ENCODE results near the gene SFRP5.

Gene SFRP5

DNA sequence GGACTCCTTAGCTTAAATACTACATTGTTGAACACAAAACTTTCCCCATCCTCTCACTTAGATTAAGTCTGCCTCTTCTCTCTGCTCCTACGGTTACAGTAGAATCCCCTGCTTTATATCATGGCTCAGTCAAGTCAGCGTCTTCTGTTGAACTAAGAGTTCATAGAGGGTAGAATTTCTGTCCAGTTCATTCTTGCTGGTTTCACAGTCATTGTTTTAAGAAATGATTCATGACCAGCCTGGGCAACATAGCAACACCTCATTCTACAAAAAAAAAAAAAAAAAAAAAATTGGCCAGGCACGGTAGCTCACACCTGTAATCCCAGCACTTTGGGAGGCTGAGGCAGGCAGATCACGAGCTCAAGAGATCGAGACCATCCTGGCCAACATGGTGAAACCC lies 38.5 kb downstream of the SFRP5 start:
- DNase-seq: no peak

- no peak for DNase-seq
These were observed 39.8 kb downstream of the SFRP5 start for GRCh38 chr10:97732052-97732359.

DNA sequence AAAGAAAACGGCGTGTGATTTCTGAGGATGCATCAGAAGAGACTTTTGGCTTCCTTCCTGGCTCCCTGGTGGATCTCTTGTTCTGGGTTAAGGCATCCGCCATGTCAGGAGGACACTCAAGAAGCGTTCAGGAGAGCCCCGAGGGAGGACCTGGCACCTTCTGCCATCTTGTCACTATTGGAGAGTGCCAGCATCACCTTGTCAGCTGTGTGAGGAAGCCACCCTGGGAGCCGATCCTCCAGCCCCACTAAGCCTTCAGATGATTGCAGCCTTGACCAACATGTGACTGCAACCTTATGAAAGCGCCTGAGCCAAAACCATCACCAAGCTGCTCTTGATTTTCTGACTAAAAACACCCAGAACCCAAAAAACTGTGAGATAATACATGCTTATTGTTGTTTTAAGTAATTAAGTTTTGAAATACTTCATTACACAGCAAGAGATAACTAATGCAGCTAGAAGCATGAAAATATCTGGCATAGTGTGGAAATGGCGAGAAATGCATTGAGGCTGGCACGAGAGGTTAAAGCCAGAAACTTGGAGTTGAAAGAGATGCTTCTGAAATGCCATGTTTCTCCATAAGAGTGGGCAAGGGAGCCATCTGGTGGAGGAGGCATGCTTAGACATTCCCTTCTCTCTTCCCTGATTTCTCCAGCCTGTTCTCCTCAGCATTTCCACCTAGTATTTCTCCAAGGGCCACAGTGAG lies 40.3 kb downstream of the SFRP5 start:
- DNase-seq: no peak

DNA sequence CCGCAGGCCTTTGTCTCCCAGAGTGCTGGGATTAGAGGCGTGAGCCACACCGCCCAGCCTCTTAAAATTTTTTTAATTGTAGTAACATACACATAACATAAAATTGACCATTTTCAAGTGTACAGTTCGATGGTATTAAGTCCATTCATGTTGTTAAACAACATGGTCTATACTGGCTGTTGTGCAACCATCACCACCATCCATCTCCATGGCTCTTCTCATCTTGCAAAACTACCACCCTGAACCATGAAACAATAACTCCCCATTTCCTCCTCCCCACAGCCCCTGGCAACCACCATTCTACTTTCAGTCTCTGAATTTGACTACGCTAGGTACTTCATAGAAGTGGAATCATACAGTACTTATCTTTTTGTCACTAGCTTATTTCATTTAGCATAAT lies 42.8 kb downstream of the SFRP5 start:
- DNase-seq: no peak

DNA sequence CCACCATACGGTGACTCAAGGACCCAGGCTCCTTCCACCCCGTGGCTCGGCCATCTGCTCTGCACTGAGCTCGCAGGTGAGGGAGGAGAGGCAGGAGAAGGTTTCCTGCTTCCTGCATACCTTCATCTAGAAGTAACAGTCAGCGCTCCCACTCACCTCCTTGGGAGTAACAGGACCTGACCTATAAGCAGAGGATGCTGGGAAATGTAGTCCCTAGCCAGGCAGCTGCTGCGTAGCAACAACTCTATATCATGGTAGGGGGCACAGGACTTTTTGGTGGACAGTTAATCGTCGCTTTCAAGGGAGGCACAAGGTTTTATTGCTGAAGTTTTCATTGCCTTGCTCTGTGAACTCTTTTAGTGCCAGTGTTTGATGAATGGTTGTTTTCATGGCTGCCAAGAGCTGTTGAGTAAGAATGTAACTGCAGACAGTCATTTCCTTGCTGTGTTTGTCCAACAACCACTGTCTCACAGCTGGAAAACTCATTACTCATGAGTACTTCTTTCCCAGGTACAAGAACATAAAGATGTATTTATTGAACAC lies 45.1 kb downstream of the SFRP5 start:
- no peak for DNase-seq

DNA sequence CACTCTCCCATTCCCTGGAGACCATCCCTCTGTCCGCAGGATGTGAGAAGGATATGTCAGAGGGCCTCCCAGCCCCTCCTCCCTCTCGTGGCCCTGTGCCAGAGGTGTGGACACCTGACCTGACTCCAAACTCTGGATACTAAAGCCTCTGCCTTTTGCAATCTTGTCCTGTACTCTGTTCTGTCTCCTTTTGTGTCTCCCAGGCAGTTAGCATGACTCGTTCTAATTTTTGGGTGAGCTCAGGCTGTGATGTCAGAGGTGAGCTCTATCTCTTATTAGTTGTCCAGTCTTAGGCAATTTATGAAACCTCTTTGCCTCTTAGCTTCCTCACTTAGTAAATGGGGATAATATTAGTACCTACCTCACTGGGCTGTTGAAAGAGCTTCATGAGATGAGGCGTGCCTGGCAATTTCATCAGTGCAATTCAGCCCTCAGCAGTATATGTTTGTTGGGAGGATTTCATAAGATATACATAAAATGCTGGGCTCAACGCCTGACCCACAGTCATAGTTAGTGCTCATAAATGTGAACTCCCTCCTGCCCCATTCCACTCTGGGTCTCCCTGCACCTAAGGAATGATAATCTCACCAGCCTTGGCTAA lies 47.4 kb downstream of the SFRP5 start:
- no peak for DNase-seq

DNA sequence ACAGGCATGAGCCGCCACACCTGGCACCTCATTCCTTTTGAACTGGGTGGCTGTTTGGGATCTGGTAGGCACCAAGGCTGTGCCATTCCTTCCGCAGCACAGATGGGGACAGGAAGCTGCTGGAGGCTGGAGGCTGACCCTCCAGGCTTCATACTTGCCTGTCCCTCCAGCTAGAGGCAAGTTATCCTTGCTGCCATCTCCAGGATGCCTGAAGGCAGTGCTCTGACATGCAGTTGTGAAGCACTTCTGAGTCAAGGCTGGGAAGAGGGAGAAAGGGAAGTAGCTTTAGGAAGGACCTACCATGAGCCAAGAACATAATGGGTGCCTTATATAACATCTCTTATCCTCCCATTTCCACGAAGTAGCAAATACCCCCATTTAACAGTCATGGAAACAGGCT lies 48.8 kb downstream of the SFRP5 start:
- DNase-seq: no peak

DNA sequence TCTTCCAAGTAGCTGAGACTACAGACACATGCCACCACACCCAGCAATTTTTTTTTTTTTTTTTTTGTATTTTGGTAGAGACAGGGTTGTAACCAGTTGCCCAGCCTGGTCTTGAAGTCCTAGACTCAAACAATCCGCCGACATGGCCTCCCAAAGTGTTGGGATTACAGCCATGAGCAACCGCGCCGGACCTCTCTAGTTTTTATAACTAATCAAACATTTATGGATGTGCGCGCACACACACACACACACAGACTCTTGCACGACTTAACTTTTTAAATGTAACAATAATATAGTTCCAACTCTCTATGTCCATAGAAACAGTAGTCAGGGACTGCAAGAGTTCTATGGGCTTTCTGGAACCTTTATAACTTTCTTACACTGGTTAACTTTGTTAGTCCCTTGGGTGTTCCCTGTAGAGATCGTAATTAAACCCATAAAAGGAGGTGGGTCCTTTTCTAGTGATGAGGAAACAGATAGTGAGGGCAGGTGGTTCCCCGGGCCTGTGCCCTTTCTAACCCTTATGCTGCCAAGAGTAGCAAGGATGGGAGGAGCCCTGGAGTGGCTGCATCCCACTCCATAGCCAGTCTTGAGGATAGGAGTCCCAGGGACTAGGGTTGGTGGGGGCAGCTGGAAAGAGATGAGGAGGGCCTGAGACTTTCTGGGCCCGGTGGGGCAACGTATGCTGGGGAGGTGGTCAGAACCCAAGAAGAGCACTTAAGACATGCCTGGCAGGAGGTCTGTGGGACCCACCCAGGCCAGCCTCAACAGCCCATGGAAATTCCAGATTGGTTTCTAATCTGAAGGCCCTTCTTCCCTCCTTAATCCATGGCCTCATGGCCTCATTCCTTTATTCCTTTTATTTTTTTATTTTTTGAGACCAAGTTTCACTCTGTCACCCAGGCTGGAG lies 49.7 kb downstream of the SFRP5 start:
- no peak for DNase-seq

DNA sequence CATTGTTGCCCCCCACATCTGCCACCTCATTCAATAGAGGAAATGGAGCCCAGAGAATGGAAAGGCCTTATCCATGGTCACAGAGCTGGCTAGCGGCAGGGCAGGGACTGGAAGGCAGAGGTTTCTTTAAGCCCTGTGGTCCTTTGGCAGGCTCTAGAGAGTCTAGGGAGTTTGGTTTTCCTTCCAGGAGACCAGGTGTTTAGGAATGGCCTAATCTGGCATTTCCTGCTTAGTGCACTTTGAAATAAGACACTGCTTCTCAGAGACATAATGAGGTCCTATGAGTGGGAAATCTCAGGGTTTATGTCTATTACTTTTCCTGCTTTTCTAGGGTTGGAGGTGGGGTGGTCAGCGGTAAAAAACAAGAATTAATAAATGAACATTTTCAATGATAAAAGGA lies 52.2 kb downstream of the SFRP5 start:
- DNase-seq: no peak

DNA sequence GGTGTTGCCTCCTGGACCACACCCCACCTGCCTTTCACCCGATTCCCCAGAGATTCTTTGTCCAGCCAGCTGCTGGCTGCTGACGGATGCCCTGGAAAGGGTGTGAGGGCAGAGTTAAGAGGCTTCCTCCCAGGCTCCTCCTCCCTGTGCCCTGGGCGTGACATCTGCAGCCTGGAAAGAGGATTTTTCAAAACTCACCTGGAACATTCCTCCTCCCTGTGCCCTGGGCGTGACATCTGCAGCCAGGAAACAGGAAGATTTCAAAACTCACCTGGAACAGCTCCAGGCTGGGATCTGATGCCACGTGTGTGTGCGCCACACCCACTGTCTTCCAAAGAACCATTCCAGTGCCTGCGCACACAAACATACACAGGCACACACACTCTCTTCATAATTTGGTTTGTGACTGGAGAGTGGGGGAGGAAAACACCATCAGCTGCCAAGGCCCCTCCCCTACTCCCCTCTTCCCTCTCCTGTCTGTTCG lies 53.1 kb downstream of the SFRP5 start:
- no peak for DNase-seq

GRCh38 chr10:97718178-97718577 lies 53.6 kb downstream of the SFRP5 start:
- no peak for DNase-seq

GRCh38 chr10:97717627-97718026 lies 54.2 kb downstream of the SFRP5 start:
- no peak for DNase-seq

Measured in cortex of kidney (tissue), 1 donor.